Nephron progenitor cell (in vitro differentiated cells): ENCODE data around the gene MS4A2.

ENCODE experiments used
- DNase-seq: peaks from one replicate; pipeline ENCODE4 v3.0.0; 2021
- H3K27ac Mint-ChIP-seq: 2 replicates; pipeline ENCODE4 v1.8.0; 2021; ENCODE audit warnings: mild to moderate bottlenecking, moderate library complexity, mixed read lengths
- H3K27me3 Mint-ChIP-seq: 2 replicates; pipeline ENCODE4 v1.8.0; 2021; ENCODE audit warnings: mild to moderate bottlenecking, low read depth, mixed read lengths; ENCODE audit not compliant: poor library complexity
- H3K36me3 Mint-ChIP-seq: 2 replicates; pipeline ENCODE4 v1.8.0; 2021; ENCODE audit warnings: low read depth, mixed read lengths
- H3K4me1 Mint-ChIP-seq: 2 replicates; pipeline ENCODE4 v1.8.0; 2021; ENCODE audit warnings: mixed read lengths
- H3K4me3 Mint-ChIP-seq: 2 replicates; pipeline ENCODE4 v1.8.0; 2021; ENCODE audit warnings: mild to moderate bottlenecking, moderate library complexity, mixed read lengths
- H3K9me3 Mint-ChIP-seq: 2 replicates; pipeline ENCODE4 v1.8.0; 2021; ENCODE audit warnings: mild to moderate bottlenecking, moderate library complexity, mixed read lengths
- CTCF ChIP-seq: fragments of 200-600 bp; sonication (generic); IDR thresholded peaks from 2 replicates; pipeline ENCODE4 v1.5.0; 2021; ENCODE audit warnings: antibody characterized with exemption

The MS4A2 gene

GRCh38 chr11:60077981-60078380, 10.5 kb upstream of the MS4A2 start:
- Mint-ChIP-seq H3K27me3 (no peaks in the 10 kb centered on the region), H3K36me3 (no peaks in the 10 kb centered on the region), H3K4me3 (no peak overlapping the region), H3K4me1 (no peaks in the 10 kb centered on the region), H3K27ac (no peak overlapping the region), H3K9me3 (peaks cover 13% of the 10 kb centered on the region)
- TF ChIP-seq CTCF: no peak
- DNase-seq: no peak

- no peak for TF ChIP-seq CTCF
Measured at GRCh38 chr11:60078745-60079144, 9.7 kb upstream of the MS4A2 start.

GRCh38 chr11:60080535-60080934, 7.9 kb upstream of the MS4A2 start:
- Mint-ChIP-seq H3K9me3 (peaks cover 5% of the 10 kb centered on the region), H3K4me3 (no peak overlapping the region), H3K4me1 (no peaks in the 10 kb centered on the region), H3K27ac (no peak overlapping the region), H3K27me3 (no peaks in the 10 kb centered on the region), H3K36me3 (no peaks in the 10 kb centered on the region)
- no peak for TF ChIP-seq CTCF
- no peak for DNase-seq

More at GRCh38 chr11:60078745-60079144, 9.7 kb upstream of the MS4A2 start:
- Mint-ChIP-seq H3K4me3 (no peak overlapping the region), H3K27me3 (no peaks in the 10 kb centered on the region), H3K27ac (no peak overlapping the region), H3K36me3 (no peaks in the 10 kb centered on the region), H3K9me3 (peaks cover 10% of the 10 kb centered on the region), H3K4me1 (no peaks in the 10 kb centered on the region)
- DNase-seq: no peak

- H3K4me1 Mint-ChIP-seq: no peaks in the 10 kb centered on the region
- no peak overlapping the region for H3K4me3 Mint-ChIP-seq
- TF ChIP-seq CTCF: no peak
- no peaks in the 10 kb centered on the region for H3K36me3 Mint-ChIP-seq
- H3K27ac Mint-ChIP-seq: no peak overlapping the region
- DNase-seq: no peak
- no peaks in the 10 kb centered on the region for H3K27me3 Mint-ChIP-seq
- H3K9me3 Mint-ChIP-seq: no peaks in the 10 kb centered on the region
Measured at GRCh38 chr11:60084631-60085273, 3.7 kb upstream of the MS4A2 start.

GRCh38 chr11:60085909-60086308, 2.6 kb upstream of the MS4A2 start:
- no peak for DNase-seq
- no peaks in the 10 kb centered on the region for H3K36me3 Mint-ChIP-seq
- H3K27me3 Mint-ChIP-seq: no peaks in the 10 kb centered on the region
- no peaks in the 10 kb centered on the region for H3K9me3 Mint-ChIP-seq
- H3K4me1 Mint-ChIP-seq: no peaks in the 10 kb centered on the region
- no peak overlapping the region for H3K4me3 Mint-ChIP-seq
- no peak overlapping the region for H3K27ac Mint-ChIP-seq
- TF ChIP-seq CTCF: no peak

- Mint-ChIP-seq H3K27me3 (no peaks in the 10 kb centered on the region), H3K27ac (no peak overlapping the region), H3K4me3 (no peak overlapping the region), H3K9me3 (no peaks in the 10 kb centered on the region), H3K36me3 (no peaks in the 10 kb centered on the region), H3K4me1 (no peaks in the 10 kb centered on the region)
- no peak for DNase-seq
- TF ChIP-seq CTCF: no peak
Measured at GRCh38 chr11:60087239-60087638, 1.2 kb upstream of the MS4A2 start.
